Head of caudate nucleus (tissue), 42 donors: ENCODE measurements around the gene KAT2A.

Experiments
- DNase-seq, 42 donors: peaks; one replicate each; pipeline versions ENCODE4 v3.0.0 to v3.0.0-alpha.2; 2020 to 2021; ENCODE audit warnings: mixed read lengths in 7 of 42
- intact Hi-C: fragments of 100-400 bp; cut with DNase I; formaldehyde crosslinking; loops from one replicate; pipeline ENCODE4 v1.15.0; 2022

The KAT2A gene

DNA sequence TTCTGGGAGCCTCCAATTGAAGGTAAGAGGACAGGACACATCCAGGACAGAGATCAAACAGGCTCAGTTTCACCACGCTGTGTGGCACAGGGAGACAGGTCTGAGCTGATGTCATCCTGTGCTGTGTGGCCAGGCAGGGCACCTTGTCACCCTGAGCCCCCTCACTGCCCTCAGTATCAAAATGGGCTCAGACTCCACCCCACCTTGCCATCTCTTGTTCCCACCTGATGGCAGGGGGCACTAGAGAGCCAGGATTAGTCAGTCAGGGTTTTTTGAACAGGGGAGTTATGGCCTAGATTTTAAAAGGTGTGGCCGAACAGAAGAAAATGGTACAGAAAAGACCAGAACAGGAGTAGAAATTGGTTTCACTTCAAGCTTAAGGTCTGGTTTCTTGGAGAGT is 2.6 kb downstream of the KAT2A start:
- peak in 10 of 42 donors; percentile 26 to 60 (median 48) for DNase-seq

DNA sequence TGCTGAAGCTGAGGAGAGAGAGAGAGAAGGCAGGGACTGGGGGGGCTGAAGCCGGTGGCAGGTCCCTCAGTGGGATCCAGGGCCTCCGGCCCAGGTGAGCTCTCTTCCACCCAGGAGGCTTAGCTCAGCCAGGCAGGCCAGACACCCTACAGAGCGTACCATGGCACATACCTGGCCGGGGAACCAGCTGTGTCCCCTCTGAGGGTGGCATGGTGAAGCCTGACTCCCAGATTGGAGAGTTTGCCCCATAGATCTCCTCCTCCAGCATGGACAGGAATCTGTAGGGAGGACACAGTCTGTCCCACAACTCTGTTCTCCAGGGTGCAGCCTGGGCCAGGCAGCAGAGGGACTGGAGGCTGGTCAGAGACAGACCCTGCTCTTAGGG is 3.0 kb downstream of the KAT2A start:
- intact Hi-C loops, result loop anchor here (10.0 kb wide), 1 partner anchor 153 kb away; the partner anchor contains the start of gene CNP
- DNase-seq, result no peak

More for the DNA sequence above, 2.6 kb downstream of the KAT2A start:
- intact Hi-C loops, result loop anchor here (10.0 kb wide), 1 partner anchor 154 kb away; the partner anchor contains the start of gene CNP

DNA sequence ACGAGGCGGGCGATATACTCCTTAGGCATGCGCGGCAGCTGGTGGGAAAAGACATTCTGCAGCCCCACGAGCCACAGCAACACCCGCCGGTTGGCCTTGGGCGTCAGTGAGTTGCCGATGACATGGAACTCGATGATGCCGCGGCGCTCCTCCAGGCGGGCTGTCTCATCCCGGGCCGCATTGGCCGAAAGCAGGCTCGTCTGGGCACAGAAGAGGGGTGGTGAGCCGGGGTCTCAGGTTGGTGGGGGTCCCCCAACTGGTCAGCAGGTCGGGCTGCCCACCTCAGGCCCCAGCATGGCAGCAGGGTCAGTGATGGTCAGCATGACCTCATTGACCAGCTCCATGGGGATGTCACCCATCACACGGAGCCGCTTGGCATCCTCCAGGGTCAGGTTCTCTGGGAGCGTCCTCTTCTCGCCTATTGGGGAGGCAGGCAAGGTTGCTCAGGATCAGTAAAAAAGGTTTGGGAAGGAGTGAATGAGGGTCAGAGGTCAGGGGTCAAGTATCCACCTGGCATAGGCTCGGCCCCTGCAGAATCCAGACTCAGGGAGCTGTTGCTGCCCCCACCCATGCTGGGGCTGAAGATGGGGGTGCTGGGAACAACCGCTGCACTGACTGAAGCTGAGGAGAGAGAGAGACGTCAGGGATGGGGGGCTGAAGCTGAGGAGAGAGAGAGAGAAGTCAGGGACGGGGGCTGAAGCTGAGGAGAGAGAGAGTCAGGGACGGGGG is 3.6 kb downstream of the KAT2A start:
- DNase-seq, result no peak
- intact Hi-C loops, result loop anchor here (10.0 kb wide), 1 partner anchor 153 kb away; the partner anchor contains the start of gene CNP

DNA sequence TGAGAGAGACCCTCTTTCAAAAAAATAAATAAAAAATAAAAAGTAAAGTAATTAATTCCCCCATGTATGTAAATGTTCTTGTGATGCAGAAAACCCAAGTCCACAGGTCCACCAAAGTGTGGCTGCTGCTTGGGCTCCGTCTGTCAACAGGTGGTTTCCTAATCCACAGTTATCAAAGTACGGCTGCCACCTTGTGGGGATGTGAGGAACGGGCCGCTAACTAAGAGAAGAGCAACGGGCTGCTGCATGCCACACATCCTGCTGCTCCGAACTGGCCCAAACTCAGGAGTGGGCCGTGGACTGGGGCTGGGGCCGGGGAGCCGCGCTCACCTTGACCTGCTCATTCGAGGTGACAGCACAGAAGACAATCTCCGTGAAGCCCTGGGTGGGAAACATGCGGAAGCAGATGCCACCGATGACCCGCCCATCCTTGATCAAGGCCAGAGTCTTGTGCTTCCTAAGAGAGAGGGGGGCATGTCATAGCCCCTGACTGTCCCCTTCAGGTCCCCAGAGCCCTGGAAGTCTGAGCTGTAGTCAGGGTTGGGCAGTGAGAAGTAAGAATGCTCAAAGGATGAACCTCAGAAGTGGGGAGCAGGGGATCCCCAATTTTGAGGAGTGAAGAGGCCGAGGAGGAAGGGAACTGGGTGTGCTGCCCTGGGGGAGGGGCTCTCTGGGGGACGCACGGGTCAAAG is 4.3 kb downstream of the KAT2A start:
- intact Hi-C loops, result loop anchor here (10.0 kb wide), 1 partner anchor 152 kb away; the partner anchor contains the start of gene CNP
- peak; percentile 65 to 92 (median 84) for DNase-seq

- no peak for DNase-seq
- intact Hi-C loops, result loop anchor here (10.0 kb wide), 1 partner anchor 149 kb away; the partner anchor contains the start of gene CNP
These were observed 7.0 kb downstream of the KAT2A start for GRCh38 chr17:42114118-42114517.

DNA sequence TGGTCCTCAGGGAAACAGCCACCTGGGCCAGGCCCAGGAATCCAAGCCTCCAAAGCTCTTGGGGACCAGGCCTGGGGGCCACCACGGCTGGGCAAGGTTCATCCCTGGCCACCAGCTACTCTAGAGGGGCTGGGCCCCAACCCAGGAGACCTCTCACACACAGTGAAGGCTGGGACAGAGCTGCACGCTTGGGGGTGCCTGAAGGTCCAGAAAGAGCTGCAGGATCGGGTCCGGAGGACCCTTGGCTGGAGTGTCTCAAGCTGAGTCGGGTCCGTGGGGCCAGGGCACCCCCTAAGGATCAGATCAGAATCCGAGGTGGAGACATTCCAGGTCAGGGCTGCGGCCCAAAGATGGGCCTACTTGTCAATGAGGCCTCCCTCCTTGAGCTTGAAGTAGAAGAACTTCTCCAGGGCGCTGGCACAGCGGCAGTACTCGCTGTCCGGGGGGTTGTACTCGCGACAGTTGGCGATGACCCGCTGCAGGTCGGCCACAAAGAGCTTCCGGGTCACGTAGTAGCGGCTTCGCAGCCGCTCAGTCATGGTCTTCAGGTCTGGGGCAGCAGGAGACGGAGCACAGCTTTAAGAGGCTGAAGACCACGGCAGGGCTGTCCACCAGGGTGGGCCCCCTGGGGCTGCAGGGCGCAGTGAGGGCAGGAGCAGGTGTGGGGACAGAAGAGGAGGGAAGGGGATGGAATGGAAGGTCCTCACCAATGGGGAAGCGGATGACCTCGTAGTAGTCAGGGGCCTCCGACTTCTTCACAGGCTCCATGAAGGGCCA is 7.7 kb downstream of the KAT2A start:
- intact Hi-C loops, result loop anchor here (10.0 kb wide), 1 partner anchor 149 kb away; the partner anchor contains the start of gene CNP

DNA sequence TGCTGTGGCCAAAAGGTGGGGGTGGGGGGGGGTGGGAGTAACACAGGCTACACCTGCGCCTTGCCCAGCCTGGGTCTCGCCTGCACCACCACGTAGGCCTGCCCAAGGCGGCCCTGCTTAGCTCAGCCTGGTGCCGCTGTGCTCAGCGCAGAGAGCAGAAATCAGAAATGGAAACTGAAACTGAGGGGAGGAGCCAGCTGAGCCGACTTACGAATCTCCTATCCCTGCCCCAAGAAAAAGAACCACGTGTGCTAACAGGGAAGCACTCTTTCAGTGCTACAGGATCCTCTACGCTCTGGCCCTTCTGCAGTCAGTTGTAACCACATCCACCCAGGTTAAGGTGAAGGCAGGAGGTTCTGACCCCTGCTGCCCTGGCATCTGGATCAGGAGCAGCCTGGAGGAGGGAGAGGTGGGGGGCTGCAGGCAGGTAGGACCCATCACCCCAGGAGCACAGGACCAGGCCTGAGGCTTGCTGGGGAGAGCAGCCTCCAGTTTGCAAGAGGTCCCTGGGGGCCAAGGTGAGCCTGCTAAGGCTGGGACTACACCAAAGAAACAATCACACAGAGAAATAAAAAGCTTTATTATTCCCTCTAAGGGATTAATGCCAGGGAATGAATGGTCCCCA is 8.5 kb downstream of the KAT2A start, which contains the start of gene DHX58:
Gene DHX58 (minus strand): TSS at position 163 of the 625 bp plus-strand sequence. CDS start 822 bp downstream, outside the sequence.
- intact Hi-C loops, result loop anchor here (10.0 kb wide), 1 partner anchor 148 kb away; the partner anchor contains the start of gene CNP
- peak; percentile 43 to 91 (median 74) for DNase-seq

More for the DNA sequence above, 7.7 kb downstream of the KAT2A start:
- no peak for DNase-seq

GRCh38 chr17:42111871-42112551 is 9.2 kb downstream of the KAT2A start:
- DNase-seq, result peak in 37 of 42 donors; percentile 19 to 78 (median 50)
- intact Hi-C loops, result loop anchor here (10.0 kb wide), 1 partner anchor 147 kb away; the partner anchor contains the start of gene CNP

DNA sequence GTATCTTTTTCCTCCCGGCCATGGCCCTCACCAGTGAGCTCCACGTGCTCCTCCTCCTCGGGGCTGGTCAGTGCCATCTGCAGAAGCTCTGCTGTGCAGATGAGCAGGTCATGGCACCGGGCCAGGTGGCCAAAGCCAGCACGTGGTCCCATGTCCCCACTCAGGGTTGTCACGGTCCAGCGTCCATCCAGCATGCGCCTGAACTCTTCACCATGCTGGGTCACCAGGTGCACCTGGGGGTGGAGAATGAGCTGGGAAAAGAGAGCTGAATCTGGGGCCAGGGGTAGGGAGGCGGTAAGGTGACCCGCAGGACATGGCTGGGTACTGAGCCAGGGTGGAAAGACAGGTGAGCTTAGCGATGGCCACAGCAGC is 9.9 kb downstream of the KAT2A start:
- no peak for DNase-seq
- intact Hi-C loops, result loop anchor here (10.0 kb wide), 1 partner anchor 146 kb away; the partner anchor contains the start of gene CNP

DNA sequence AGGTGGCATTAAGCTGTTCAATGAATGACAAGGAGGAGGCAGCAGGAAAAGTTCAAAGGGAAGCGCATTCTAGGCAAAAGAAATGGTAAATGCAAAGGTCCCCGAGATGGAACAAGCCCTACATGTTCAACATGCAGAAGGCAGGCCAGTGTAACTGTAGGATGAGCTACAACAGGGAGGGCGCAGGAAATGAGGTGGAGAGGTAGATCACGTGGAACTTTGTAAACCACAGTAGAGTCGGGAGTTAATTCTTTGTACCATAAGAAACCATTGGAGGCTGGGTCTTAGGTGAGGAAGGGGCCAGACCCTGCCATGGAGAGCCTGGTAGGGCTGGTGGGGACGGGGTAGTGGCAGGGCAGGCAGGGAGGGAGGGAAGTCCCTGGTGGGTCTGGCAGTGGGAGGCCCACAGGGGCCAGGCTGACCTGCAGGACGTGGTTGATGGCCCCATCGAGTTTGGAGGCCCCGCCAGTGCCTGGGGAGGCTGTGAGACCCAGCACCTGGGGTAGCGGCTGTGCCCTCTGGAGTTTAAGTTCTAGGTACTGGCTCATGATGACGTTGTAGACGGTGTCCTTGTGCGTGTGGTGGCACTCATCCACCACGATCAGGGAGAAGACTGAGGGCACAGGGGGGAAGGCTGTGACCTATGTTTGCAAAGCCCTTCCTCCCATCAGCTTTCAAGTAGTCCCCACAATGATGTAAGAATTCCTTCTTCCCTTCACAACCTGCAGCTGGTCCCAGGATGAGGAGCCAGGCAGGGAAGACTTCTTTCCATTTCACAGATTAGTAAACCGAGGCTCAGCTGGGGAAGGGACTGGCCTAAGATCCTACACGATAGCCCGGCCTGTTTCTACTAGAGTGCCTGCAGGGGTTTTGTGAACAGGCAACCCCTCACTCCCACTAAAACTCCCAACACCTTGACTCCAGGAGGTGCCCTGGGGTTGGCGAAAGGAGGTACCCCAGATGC is 10.6 kb downstream of the KAT2A start:
- intact Hi-C loops, result loop anchor here (10.0 kb wide), 1 partner anchor 146 kb away; the partner anchor contains the start of gene CNP
- DNase-seq, result no peak

GRCh38 chr17:42109086-42109485 is 12.1 kb downstream of the KAT2A start:
- no peak for DNase-seq
- intact Hi-C loops, result no loop called here

DNA sequence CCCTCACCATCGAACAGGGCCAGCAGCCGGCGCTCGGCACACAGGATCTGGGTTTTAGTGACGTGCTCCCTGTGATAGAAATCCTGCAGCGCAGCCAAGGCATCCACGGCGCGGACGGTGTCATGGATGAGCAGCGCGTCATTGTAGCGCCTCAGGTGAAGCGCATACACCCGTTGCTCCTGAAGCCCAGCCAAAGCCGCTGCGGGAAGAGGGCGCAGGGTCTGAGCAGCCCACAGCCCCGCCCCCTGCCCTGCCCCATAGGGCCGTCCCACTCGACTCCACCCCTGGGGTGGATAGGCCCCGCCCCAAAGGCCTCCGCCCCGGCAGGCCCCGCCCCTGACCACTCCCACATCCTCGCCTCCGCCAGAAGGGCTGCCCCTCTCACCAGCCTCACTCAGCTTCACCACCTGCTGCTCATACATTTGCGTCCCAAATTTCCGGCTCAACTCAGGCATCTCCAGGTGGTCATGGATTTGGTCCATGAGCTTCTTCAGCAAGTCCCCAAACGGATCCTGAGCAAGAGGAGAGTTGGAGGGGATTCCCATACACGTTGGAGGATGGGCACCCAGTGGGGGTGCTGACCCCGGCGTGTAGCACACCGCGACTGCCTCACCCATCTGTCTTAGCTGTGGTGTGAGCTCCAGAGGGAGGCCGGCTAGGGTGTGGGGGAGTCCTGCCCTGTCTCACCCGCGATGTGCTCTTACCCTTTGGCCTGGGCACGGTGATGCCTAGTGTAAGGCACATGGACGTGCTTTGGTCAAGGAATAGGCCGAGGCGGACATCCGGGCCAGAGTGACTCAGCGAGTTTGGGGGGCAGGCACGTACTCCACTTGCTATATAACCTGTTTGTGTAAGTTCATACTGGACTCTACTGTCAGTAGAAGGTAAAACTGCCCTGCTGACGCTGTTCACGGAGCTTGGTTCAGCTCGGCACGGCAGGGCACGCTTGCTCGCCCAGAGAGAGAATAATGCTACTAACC is 13.3 kb downstream of the KAT2A start:
- intact Hi-C loops, result no loop called here
- DNase-seq, result peak; percentile 55 to 95 (median 84)

DNA sequence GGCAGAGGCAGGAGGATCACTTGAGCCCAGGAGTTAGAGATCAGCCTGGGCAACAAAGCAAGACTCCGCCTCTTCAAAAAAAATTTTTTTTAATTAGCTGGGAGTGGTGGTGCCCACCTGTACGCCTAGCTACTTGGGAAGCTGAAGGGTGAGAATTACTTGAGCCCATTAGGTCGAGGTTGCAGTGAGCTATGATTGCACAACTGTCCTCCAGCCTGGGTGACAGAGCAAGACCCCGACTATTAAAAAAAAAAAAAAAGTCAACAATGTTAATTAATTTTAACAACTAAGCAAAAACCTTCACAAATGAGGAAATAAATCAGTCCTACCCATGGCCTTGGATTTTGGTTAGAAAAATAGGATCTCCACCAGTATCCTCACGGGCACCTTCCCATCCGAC is 14.0 kb downstream of the KAT2A start:
- no peak for DNase-seq
- intact Hi-C loops, result no loop called here

DNA sequence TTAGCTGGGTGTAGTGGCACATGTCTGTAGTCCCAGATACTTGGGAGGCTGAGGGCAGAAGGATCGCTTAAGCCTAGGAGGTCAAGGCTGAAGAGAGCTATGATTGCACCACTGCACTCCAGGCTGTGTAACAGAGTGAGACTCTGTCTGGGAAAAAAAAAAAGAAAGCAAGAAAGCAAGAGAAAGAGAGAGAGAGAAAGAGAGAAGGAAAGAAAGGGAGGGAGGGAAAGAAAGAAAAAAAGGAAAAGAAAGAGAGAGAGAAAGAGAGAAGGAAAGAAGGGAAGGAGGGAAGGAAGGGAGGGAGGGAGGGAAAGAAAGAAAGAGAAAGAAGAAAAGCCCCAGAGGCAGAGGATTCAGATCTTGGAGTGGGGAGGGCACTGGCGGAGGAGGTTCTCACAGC is 15.2 kb downstream of the KAT2A start:
- intact Hi-C loops, result no loop called here
- no peak for DNase-seq

GRCh38 chr17:42104264-42104663 is 16.9 kb downstream of the KAT2A start:
- intact Hi-C loops, result loop anchor here (5.0 kb wide), 1 partner anchor 77 kb away; no protein-coding TSS in a partner anchor

More at GRCh38 chr17:42104264-42104663, 16.9 kb downstream of the KAT2A start:
- DNase-seq, result no peak
